SK-MEL-5 (cell line): ENCODE data around the gene U2SURP. TPM values are rescaled to one million over a fixed set of nuclear protein-coding genes. Genes with fewer than 3 reads are reported as not detected.
"Not testable (repeated sequence)": the region's sequence is repeated elsewhere in the genome, so short reads cannot be mapped to it uniquely, and the experiment has no call there.

ENCODE experiments used
- DNase-seq: peaks from one replicate; pipeline ENCODE4 v3.0.0-alpha.2; 2016; ENCODE audit warnings: low read depth, low spot score
- in situ Hi-C: cut with HindIII; loops from 2 replicates; pipeline ENCODE4 v1.10.0; 2016; ENCODE audit warnings: low sequenced_read_pairs, high pct_unique_total_duplicates, low pct_unique_long_range_greater_than_20kb
- total RNA-seq: library from RNA; depleted of rRNA; stranded (reverse); fragments of >200 nt; shearing (Covaris generic); gene quantifications from 2 replicates; pipeline ENCODE4 v1.2.3, GENCODE V29; 2014

The U2SURP gene
- total RNA-seq, 1 experiment from 2014 or later: 116 TPM

DNA sequence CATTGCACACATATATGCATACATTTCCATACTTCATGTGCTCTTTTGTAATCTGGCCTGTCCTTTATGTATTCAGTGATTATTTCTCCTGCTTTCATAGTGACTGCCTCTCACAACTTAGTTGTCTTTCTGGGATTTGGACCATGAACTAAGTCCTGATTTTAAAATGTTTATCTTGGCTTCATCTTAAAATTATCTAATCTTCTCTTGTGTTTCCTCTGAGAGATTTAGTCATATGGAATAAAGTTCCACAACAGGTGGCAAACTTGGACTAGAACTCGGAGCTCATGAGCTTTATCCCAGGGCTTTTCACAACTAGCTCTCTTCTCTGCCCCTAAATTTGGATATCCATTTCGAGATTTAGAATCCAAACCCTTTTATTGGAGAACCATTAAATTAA lies 44.3 kb downstream of the U2SURP start:
- in situ Hi-C loops: no loop called here

GRCh38 chr3:143046075-143046474 lies 44.7 kb downstream of the U2SURP start:
- DNase-seq, in situ Hi-C loops: not testable (repeated sequence)

More for the DNA sequence above, 44.3 kb downstream of the U2SURP start:
- DNase-seq: no peak

DNA sequence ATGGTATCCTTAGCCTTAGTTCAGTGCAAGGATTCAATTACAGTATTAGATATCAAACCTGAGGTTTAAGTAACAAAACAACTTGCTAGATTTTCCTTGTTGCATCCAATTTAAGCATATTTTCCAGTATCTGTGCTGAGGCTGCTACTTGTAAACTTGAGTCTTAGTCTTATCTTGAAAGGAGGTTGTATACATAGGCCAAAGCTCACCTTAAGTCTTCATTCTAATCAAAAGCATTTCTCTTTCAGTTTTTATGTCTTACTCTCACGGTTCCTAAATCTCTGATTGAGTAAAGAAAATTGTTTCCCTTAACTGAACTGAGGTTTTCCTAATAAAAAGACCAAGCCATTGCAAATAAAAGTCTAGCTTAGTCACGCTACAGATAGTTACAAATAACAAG lies 52.6 kb downstream of the U2SURP start:
- in situ Hi-C loops: no loop called here
- no peak for DNase-seq

DNA sequence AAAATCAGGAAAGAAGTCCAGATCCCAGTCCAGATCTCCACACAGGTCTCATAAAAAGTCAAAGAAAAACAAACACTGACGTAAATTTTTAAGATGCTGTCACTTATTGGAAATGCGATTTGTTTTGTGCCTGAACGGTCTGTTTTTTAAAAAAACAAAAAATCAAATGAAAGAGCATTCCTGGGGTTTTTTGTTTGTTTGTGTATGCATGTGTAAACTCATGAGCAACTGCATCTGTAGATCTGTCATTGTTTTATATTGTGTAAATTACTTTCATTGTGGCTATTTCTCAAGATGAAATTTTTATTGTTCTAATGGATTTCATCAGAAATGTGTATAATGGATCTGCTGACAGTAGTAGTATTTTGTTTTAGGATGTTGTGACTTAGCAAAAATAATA lies 55.0 kb downstream of the U2SURP start:
- DNase-seq: no peak
- in situ Hi-C loops: no loop called here

DNA sequence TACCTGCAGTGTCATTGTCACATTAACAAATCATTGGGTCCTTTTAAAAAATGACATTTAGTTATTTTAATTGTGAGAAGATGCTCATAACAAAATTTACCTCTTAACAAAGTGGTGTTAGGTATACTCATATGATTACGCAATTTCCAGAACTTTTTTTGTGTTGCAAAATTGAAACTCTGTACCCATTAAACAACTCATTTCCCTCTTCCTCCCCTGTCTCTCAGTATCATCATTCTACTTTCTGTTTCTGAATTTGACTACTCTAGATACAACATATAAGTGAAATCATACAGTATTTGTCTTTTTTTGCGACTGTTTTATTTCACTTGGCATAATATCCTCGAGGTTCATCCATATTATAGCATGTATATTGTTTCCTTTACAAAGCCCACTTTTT lies 59.5 kb downstream of the U2SURP start:
- in situ Hi-C loops: no loop called here
- no peak for DNase-seq

GRCh38 chr3:143063018-143063417 lies 61.6 kb downstream of the U2SURP start:
- in situ Hi-C loops: no loop called here
- DNase-seq: no peak

- DNase-seq: no peak
- in situ Hi-C loops: no loop called here
These were observed 63.4 kb downstream of the U2SURP start for GRCh38 chr3:143064777-143065176.

- DNase-seq: no peak
- in situ Hi-C loops: no loop called here
These were observed 64.0 kb downstream of the U2SURP start for GRCh38 chr3:143065364-143065763.

- DNase-seq: no peak
- in situ Hi-C loops: no loop called here
These were observed 64.7 kb downstream of the U2SURP start for GRCh38 chr3:143066033-143066432.

GRCh38 chr3:143067201-143067600 lies 65.8 kb downstream of the U2SURP start:
- in situ Hi-C loops: no loop called here

DNA sequence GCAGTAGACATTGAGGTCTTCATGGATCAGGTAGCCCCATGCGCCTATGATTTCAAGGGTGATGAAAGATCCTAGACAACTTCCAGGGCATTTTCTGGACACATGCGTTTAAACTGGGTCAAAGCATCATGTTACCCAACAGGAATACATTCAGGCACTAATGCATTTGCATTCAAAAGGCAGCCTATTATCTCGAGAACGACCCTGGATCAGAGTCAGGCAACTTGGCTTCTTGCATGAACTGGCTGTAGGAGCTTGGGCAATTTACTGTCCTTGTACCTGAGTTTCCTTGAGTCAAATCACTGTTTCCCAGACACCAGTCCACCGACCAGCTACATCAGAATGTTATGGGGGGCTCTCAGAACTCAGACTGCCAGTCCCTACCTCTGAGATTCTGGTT lies 66.7 kb downstream of the U2SURP start:
- no peak for DNase-seq
- in situ Hi-C loops: no loop called here

More at GRCh38 chr3:143067201-143067600, 65.8 kb downstream of the U2SURP start:
- DNase-seq: no peak

GRCh38 chr3:143070977-143071551 lies 69.7 kb downstream of the U2SURP start:
- in situ Hi-C loops: no loop called here
- no peak for DNase-seq

GRCh38 chr3:143071776-143072175 lies 70.4 kb downstream of the U2SURP start:
- in situ Hi-C loops: no loop called here
- DNase-seq: no peak

DNA sequence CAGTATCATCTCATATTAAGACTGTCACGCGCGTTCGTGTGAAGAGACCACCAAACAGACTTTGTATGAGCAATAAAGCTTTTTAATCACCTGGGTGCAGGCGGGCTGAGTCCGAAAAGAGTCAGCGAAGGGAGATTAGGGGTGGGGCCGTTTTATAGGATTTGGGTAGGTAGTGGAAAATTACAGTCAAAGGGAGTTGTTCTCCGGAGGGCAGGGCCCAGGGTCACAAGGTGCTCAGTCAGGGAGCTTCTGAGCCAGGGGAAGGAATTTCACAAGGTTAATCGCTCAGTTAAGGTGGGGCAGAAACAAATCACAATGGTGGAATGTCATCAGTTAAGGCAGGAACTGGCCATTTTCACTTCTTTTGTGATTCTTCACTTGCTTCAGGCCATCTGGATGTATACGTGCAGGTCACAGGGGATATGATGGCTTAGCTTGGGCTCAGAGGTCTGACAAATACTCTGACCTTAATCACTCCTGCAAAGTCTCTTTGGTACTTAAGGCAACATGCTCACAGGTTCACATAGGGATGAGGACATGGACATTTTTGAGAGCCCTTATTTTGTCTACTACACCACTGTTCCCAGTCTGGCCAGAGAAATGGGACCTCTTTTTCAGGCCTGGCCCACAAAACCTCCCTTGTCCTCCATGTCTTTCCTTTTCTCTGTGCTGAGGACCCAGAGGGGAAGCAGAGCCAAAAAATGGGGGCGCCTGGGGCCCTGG lies 71.1 kb downstream of the U2SURP start:
- DNase-seq, in situ Hi-C loops: not testable (repeated sequence)

DNA sequence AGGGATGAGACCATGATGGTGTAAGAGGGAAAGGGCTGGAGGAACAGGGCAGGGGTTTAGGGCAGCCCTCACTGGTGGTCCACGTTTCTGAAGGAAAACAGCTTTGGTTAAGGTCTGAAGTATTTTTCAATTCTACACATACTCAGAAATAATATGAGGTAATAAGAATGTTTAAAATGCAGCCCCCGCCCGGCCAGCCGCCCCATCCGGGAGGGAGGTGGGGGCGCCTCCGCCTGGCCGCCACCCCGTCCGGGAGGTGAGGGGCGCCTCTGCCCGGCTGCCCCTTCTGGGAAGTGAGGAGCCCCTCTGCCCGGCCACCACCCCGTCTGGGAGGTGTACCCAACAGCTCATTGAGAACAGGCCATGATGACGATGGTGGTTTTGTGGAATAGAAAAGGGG lies 72.2 kb downstream of the U2SURP start:
- DNase-seq, in situ Hi-C loops: not testable (repeated sequence)

DNA sequence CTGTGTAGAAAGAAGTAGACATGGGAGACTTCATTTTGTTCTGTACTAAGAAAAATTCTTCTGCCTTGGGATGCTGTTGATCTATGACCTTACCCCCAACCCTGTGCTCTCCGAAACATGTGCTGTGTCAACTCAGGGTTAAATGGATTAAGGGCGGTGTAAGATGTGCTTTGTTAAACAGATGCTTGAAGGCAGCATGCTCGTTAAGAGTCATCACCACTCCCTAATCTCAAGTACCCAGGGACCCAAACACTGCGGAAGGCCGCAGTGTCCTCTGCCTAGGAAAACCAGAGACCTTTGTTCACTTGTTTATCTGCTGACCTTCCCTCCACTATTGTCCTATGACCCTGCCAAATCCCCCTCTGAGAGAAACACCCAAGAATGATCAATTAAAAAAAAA lies 72.6 kb downstream of the U2SURP start:
- in situ Hi-C loops, DNase-seq: not testable (repeated sequence)

DNA sequence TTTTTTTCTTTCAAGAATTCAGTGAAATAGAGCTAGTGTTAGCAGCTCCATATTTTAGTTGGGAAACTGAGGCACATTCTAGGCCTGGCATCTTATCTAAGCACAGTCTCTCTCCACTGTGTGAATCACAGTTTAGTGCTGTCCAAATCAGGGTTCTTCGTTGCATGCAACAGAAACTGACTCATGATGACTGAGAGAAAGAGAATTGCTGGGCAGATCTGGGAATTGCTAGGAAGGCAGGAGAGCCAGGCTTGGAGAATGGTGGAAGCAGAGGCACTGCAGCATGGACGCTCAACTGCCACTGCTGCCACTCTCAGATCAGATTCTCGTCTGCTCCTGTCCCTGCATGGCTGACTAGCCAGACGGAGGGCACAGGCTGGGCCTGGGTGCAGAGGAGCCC lies 77.5 kb downstream of the U2SURP start:
- in situ Hi-C loops: no loop called here
- DNase-seq: no peak

- DNase-seq: no peak
- in situ Hi-C loops: no loop called here
These were observed 78.8 kb downstream of the U2SURP start for GRCh38 chr3:143080196-143080595.

GRCh38 chr3:143081365-143081764 lies 80.0 kb downstream of the U2SURP start:
- DNase-seq: no peak
- in situ Hi-C loops: no loop called here
